Measurements from ENCODE around the gene LRRK1. TPM values are rescaled to one million over a fixed set of nuclear protein-coding genes. Genes with fewer than 3 reads are reported as not detected.

Gene LRRK1
- total RNA-seq, 4 donors from 2014 or later = 17.0 to 46.3 (median 26.4) TPM

GRCh38 chr15:100889385-100890050, 29.6 kb upstream of the LRRK1 start:
- TF ChIP-seq EP300 (IDR thresholded peaks at IDR 0.05) (no peak), POLR2AphosphoS5 (IDR thresholded peaks at IDR 0.05) (no peak), CTCF (IDR thresholded peaks at IDR 0.05) (no peak), POLR2A (IDR thresholded peaks at IDR 0.05) (no peak)
- Histone ChIP-seq H3K4me1 (peaks cover 14% of the 10 kb centered on the region), H3K4me3 (no peak overlapping the region), H3K27ac (peak overlapping the region; percentile 16), H3K27me3 (peaks cover 4% of the 10 kb centered on the region), H3K36me3 (no peaks in the 10 kb centered on the region), H3K9me3 (no peaks in the 10 kb centered on the region)
- 31% methylated on average over 17 of the region's 20 CpGs for WGBS
- DNase-seq (ENCODE audit: low spot score in 2 of 2) = peak; percentile 72 to 77

- Histone ChIP-seq H3K36me3 (no peaks in the 10 kb centered on the region), H3K4me1 (peaks cover 14% of the 10 kb centered on the region), H3K9me3 (no peaks in the 10 kb centered on the region), H3K27me3 (peaks cover 4% of the 10 kb centered on the region), H3K4me3 (no peak overlapping the region), H3K27ac (no peak overlapping the region)
- TF ChIP-seq EP300 (IDR thresholded peaks at IDR 0.05) = no peak
- no peak for TF ChIP-seq CTCF (IDR thresholded peaks at IDR 0.05)
- no peak for TF ChIP-seq POLR2A (IDR thresholded peaks at IDR 0.05)
- TF ChIP-seq POLR2AphosphoS5 (IDR thresholded peaks at IDR 0.05) = no peak
- peak in 1 of 2 donors; percentile 45 for DNase-seq (ENCODE audit: low spot score in 2 of 2)
- 79% methylated on average over 10 of the region's 10 CpGs for WGBS
These were observed 29.0 kb upstream of the LRRK1 start for GRCh38 chr15:100890051-100890720.

- Histone ChIP-seq H3K4me3 (no peak overlapping the region), H3K4me1 (peaks cover 14% of the 10 kb centered on the region), H3K9me3 (no peaks in the 10 kb centered on the region), H3K27ac (no peak overlapping the region), H3K27me3 (peaks cover 4% of the 10 kb centered on the region), H3K36me3 (no peaks in the 10 kb centered on the region)
- WGBS = 87% methylated on average over 5 of the region's 6 CpGs
- DNase-seq (ENCODE audit: low spot score in 2 of 2) = peak in 1 of 2 donors; percentile 55
- TF ChIP-seq CTCF (IDR thresholded peaks at IDR 0.05) (no peak), EP300 (IDR thresholded peaks at IDR 0.05) (no peak), POLR2AphosphoS5 (IDR thresholded peaks at IDR 0.05) (no peak), POLR2A (IDR thresholded peaks at IDR 0.05) (no peak)
These were observed 28.3 kb upstream of the LRRK1 start for GRCh38 chr15:100890850-100891249.

- H3K4me3 ChIP-seq = no peak overlapping the region
- TF ChIP-seq CTCF (IDR thresholded peaks at IDR 0.05) = no peak
- TF ChIP-seq EP300 (IDR thresholded peaks at IDR 0.05) = no peak
- TF ChIP-seq POLR2AphosphoS5 (IDR thresholded peaks at IDR 0.05) = no peak
- no peak for TF ChIP-seq POLR2A (IDR thresholded peaks at IDR 0.05)
- 64% methylated on average over 18 of the region's 21 CpGs for WGBS
- DNase-seq (ENCODE audit: low spot score in 2 of 2) = peak in 1 of 2 donors; percentile 77
- H3K9me3 ChIP-seq = no peaks in the 10 kb centered on the region
- H3K4me1 ChIP-seq = peaks cover 14% of the 10 kb centered on the region
- H3K36me3 ChIP-seq = no peaks in the 10 kb centered on the region
- H3K27ac ChIP-seq = no peak overlapping the region
- no peaks in the 10 kb centered on the region for H3K27me3 ChIP-seq
These were observed 27.7 kb upstream of the LRRK1 start for GRCh38 chr15:100891307-100892012.

- WGBS = 74% methylated on average over 5 of the region's 6 CpGs
- H3K36me3 ChIP-seq = no peaks in the 10 kb centered on the region
- TF ChIP-seq POLR2A (IDR thresholded peaks at IDR 0.05) = no peak
- TF ChIP-seq EP300 (IDR thresholded peaks at IDR 0.05) = no peak
- no peak for TF ChIP-seq POLR2AphosphoS5 (IDR thresholded peaks at IDR 0.05)
- no peak for TF ChIP-seq CTCF (IDR thresholded peaks at IDR 0.05)
- H3K4me3 ChIP-seq = no peak overlapping the region
- H3K27ac ChIP-seq = no peak overlapping the region
- peaks cover 16% of the 10 kb centered on the region for H3K4me1 ChIP-seq
- H3K9me3 ChIP-seq = no peaks in the 10 kb centered on the region
- no peak for DNase-seq (ENCODE audit: low spot score in 2 of 2)
- no peaks in the 10 kb centered on the region for H3K27me3 ChIP-seq
These were observed 27.2 kb upstream of the LRRK1 start for GRCh38 chr15:100892013-100892355.
